GM21526 (cell line): ENCODE data around the gene MEP1B.
"Not testable (repeated sequence)": the region's sequence is repeated elsewhere in the genome, so short reads cannot be mapped to it uniquely, and the experiment has no call there.

ENCODE experiments used
- ATAC-seq: cut with Tn5 transposase; IDR thresholded peaks from one replicate; pipeline ENCODE4 v1.9.1; 2021; ENCODE audit warnings: moderate library complexity; ENCODE audit not compliant: unreplicated experiment, low FRiP score

MEP1B gene

DNA sequence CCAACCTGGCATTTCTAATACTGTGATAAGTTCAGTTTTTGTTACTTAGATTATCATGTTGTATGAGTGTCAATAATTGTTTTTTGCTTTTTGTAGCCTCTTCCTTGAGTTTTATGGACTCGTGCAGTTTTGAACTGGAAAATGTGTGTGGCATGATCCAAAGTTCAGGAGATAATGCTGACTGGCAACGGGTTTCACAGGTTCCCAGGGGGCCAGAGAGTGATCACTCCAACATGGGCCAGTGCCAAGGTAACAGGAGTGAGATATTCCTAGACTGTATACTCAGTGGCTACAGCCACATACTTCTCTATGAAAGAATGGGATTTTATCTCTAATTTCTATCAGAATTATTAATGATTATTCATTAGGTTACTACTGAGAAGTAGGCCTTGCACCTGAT is 18.2 kb downstream of the MEP1B start:
- no peak for ATAC-seq

GRCh38 chr18:32208577-32208976 is 18.7 kb downstream of the MEP1B start:
- ATAC-seq = no peak

- ATAC-seq = no peak
Measured at GRCh38 chr18:32209685-32210445, 20.0 kb downstream of the MEP1B start.

DNA sequence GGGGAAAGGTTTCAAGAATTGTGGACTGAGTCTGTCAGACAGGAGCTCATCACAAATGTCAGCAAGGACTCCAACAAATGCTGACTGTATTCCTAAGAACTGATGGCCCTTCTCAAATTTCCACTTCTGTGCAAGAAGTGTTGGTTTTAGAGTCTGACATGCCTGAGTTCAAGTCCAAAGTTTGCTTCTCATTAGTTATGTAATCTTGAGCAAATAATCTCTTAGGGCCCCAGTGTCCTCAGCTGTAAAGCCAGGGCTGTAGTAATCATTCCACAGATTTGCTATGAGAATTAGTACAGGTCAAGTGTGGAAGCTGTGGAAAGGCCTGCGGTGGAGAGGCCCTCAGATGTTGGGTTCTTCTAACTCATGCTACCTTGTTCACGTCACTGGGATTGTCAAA is 23.9 kb downstream of the MEP1B start:
- ATAC-seq = no peak

GRCh38 chr18:32216390-32216789 is 26.6 kb downstream of the MEP1B start:
- ATAC-seq = no peak

DNA sequence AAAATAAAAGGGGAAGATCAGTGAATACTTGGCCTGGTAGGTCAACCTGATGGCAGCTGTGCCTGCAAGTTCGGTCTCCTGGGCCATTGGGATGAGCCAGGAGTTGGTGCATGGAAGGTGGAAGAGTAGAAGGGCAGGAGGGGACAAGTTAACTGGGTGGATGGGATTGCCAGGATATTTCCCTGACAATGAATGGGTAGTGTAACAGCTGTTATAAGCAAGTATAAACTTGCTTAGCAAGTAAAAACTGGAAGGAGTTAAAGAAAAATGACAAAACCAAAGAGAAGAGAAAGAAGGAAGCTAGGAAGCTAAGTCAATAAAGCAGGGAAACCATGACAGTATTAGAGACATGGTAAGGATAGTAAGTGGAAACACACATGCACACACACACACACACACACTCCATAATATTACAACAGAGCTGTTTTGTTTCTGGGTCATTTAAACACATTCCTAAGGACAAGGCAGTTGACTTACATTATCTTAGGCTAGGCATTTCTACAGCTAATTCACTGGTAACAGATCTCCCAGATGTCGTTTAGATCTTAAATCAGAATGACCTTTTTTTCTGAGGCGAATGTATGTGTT is 29.7 kb downstream of the MEP1B start:
- no peak for ATAC-seq

DNA sequence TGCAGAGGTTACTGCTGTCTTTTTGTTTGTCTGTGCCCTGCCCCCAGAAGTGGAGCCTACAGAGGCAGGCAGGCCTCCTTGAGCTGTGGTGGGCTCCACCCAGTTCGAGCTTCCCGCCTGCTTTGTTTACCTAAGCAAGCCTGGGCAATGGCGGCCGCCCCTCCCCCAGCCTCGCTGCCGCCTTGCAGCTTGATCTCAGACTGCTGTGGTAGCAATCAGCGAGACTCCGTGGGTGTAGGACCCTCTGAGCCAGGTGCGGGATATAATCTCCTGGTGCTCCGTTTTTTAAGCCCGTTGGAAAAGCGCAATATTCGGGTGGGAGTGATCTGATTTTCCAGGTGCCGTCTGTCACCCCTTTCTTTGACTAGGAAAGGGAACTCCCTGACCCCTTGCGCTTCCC is 43.5 kb downstream of the MEP1B start:
- not testable (repeated sequence) for ATAC-seq

GRCh38 chr18:32237049-32237448 is 47.2 kb downstream of the MEP1B start:
- ATAC-seq = no peak

DNA sequence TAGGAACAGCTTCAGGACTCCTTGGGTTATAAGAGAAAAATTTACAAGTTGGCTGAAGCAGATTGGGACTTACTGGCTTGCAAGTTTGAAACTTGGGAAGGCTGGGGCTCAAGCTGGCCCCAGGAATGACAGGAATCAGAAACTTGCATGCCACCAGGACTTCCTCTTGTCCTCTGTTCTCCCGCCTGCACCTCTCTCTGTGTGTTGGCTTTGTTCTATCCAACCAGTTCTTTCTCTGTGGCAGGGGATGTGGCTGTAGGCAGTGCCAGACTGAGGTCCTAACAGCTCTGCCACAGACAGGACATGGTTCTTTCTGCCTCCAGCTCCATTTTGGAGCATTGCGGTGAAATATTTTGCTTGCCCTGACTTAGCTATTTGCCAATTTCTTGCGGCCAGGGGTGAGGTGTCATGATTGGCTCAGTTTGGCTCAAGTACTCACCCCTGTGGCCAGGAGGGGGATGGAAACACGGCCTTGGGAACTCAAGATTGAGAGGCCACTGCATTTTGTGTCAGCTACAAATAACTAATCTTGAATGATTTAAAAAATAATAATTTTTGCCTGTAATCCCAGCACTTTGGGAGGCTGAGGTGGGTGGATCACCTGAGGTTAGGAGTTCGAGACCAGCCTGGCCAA is 48.9 kb downstream of the MEP1B start:
- no peak for ATAC-seq

GRCh38 chr18:32242395-32242794 is 52.6 kb downstream of the MEP1B start:
- no peak for ATAC-seq

GRCh38 chr18:32243358-32243757 is 53.5 kb downstream of the MEP1B start:
- no peak for ATAC-seq

DNA sequence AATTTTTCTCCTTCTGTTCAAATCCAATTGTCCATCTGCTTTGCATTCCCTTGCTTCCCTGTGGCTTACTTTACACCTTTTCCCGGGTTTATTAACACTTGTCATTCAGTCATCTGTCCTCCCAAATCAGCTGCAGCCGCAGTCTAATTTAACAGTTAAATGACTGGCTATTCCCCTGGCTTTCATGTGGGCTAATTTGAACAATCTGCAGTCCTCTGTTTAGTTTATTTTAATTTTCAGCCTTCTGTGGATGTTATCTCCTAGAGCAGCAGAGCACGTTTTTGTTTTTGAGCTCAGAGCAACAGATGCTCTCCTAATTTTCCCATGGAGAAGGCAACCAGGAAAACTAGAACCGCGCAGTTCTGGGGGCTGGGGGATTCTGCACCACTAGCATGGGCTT is 55.0 kb downstream of the MEP1B start:
- ATAC-seq = no peak

DNA sequence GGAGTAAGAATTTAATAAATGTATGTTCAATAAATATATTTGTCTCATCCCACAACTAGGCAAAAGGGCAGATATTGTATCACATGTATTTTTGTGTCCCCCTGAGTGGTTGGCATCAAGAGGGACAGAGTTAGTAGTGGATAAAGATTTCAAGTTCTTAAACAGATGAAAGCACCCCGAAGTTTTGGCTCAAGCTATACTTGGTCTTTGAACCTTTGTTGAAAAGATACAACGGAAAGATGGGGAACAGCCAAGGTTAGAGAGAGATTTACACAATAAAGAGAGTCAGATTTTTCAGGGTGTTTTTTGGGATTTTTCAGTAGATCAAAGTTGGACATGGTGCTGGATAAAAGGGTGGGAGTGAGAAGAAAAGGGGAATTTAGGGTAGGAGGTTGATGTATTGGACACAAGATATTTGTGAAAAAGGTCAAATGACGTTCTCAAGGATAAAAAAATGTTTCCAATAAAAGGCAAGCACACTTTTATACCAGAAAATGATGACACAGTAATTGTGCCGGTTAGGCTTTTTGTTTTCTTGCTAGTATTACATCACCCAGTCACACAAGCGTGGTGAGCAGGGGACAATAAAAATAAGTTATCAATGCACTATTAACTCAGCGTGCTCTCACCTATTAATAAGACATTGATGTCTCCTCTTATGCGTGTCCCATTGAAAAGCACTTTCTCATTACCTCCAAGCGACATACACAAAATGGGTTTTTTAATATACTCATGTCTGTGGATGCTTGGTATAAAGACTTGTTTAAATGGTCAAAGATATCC is 59.5 kb downstream of the MEP1B start:
- ATAC-seq = no peak

DNA sequence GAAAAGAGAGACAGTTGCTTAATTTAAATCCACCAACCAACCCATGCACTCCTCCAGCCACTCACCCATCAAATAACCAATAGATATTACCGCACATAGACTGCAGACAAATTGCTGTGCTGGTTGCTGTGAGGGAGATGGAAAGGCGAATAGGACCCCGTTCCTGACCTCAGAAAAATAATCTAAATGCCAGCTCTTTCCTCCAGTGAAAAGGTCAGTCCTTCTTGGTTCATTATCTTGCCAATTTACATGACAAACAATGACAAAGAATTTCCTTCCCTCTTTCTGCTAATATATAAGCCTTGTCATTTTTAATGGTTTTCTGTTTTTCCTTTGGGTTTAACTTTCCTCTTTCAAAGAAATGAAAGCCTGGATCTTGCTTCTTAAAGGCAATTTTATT is 61.6 kb downstream of the MEP1B start:
- no peak for ATAC-seq

DNA sequence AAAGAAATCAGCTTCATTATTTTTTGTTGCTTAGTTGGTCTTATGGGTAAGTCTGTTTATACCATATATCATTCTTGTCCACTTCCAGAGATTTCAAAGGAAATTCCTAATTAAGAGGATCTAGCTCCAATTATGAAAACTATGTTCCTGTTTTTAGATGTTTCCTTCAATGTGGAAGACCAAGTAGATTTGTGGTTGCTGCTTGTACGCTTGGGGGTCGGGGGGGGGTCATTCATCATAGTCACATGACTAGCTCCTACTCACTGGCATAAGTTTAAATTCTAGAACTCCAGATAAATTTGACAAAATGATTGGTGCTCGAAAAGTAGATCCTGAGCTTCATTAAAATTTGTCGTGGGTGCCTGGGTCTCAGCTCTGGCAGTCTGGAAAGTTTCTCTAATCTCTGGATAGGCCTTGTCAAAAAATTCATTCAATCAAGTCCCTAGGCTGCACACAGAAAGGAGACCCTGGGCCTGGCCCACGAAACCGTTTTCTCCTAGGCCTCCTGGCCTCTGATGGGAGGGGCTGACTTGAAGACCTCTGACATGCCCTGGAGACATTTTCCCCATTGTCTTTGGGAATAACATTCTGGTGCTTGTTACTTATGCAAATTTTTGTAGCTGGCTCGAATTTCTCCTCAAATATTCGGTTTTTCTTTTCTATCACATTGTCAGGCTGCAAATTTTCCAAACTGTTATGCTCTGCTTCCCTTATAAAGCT is 62.5 kb downstream of the MEP1B start:
- no peak for ATAC-seq

DNA sequence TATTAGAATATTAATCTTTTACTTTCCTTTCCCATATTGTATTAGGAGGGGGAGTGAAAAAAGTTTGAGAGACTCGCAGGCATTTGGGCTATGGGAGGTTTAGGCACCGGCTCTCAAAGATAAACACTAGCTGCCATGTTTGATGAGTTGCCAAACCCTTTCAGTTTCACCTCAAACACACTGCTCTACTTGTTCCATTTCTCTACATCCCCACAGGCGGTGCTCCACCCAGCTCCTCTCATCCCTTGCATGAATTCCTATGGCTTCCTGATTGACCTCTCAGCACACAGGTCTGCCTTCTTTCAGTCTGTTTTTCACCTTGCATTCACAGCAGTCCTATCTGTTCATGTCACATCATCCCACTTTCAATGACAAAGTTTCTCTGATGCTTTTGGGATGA is 65.7 kb downstream of the MEP1B start:
- ATAC-seq = no peak

- ATAC-seq = no peak
Measured at GRCh38 chr18:32257084-32257785, 67.4 kb downstream of the MEP1B start.

DNA sequence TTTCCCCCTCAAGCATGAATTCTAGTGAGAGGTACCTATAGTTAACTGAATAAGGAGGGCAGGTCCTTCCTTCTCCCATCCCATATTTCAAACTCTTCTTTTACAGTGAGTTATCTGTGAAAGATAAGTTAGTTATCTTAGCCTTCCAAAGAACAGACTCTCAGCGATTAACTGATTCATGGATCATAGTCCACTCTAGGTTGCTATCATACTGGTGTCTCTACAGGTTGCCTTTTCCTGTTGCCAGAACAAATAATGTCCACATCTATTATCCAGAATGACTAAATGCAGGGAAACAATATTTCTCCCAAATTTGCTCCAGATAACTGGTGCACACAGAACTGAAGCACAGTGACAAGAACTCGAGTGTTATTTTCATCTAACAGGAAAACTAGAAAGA is 68.3 kb downstream of the MEP1B start:
- ATAC-seq = no peak

GRCh38 chr18:32258558-32259204 is 68.8 kb downstream of the MEP1B start:
- ATAC-seq = peak; percentile 58
